Neural cell (in vitro differentiated cells): Measurements from ENCODE around the gene ZSCAN9. TPM values are rescaled to one million over a fixed set of nuclear protein-coding genes. Genes with fewer than 3 reads are reported as not detected.

ENCODE experiments used
- H2AFZ ChIP-seq: fragments of 200-600, 300-800 bp; sonication (generic), shearing (Covaris generic); 2 replicates; pipeline ENCODE4 v1.6.0; 2014; ENCODE audit warnings: low read depth, mild to moderate bottlenecking, antibody characterized with exemption, low read length, moderate library complexity
- H3F3A ChIP-seq: fragments of 200-600 bp; shearing (Covaris generic); 2 replicates; pipeline ENCODE4 v1.6.1; 2016; ENCODE audit warnings: mild to moderate bottlenecking, moderate library complexity, mixed read lengths, antibody characterized with exemption, low read length; ENCODE audit not compliant: insufficient read depth, poor library complexity, severe bottlenecking
- H3K27ac ChIP-seq: fragments of 200-600, 300-800 bp; sonication (generic), shearing (Covaris generic); 2 replicates; pipeline ENCODE4 v1.5.1; 2014; ENCODE audit warnings: mild to moderate bottlenecking, low read length, moderate library complexity
- H3K27me3 ChIP-seq: fragments of 300-800, 200-600 bp; sonication (generic), shearing (Covaris generic); 2 replicates; pipeline ENCODE4 v1.6.0; 2014; ENCODE audit warnings: mild to moderate bottlenecking, low read depth, low read length, moderate library complexity; ENCODE audit not compliant: insufficient read depth
- H3K36me3 ChIP-seq: fragments of 300-800, 200-600 bp; sonication (generic), shearing (Covaris generic); 2 replicates; pipeline ENCODE4 v1.5.1; 2014; ENCODE audit warnings: mild to moderate bottlenecking, antibody characterized with exemption, low read length, moderate library complexity; ENCODE audit not compliant: insufficient read depth
- H3K4me2 ChIP-seq: fragments of 300-800, 200-600 bp; sonication (generic), shearing (Covaris generic); 2 replicates; pipeline ENCODE4 v1.6.0; 2014; ENCODE audit warnings: mild to moderate bottlenecking, low read length
- H3K4me3 ChIP-seq: fragments of 300-800, 200-600 bp; sonication (generic), shearing (Covaris generic); 2 replicates; pipeline ENCODE4 v1.5.1; 2014; ENCODE audit warnings: mild to moderate bottlenecking, low read length, moderate library complexity
- H3K79me2 ChIP-seq: fragments of 200-600 bp; shearing (Covaris generic); replicated peaks from 2 replicates; pipeline ENCODE4 v1.6.0; 2014; ENCODE audit warnings: mild to moderate bottlenecking, low read length, moderate library complexity; ENCODE audit not compliant: insufficient read depth
- H3K9ac ChIP-seq: fragments of 300-800, 200-600 bp; sonication (generic), shearing (Covaris generic); 2 replicates; pipeline ENCODE4 v1.6.1; 2016; ENCODE audit warnings: mild to moderate bottlenecking, low read length, mixed read lengths
- H3K9me2 ChIP-seq: fragments of 200-600 bp; shearing (Covaris generic); 2 replicates; pipeline ENCODE4 v1.6.1; 2016; ENCODE audit warnings: mild to moderate bottlenecking, low read length, mixed read lengths; ENCODE audit not compliant: insufficient read depth
- H3K9me3 ChIP-seq: fragments of 200-600, 300-800 bp; sonication (generic), shearing (Covaris generic); 2 replicates; pipeline ENCODE4 v1.6.1; 2016; ENCODE audit warnings: mild to moderate bottlenecking, mixed run types, low read length, moderate library complexity, mixed read lengths
- H4K20me1 ChIP-seq: fragments of 200-600 bp; shearing (Covaris generic); 2 replicates; pipeline ENCODE4 v1.6.1; 2016; ENCODE audit warnings: mild to moderate bottlenecking, mixed run types; ENCODE audit not compliant: insufficient read depth
- EP300 ChIP-seq: fragments of 450-650 bp; conservative IDR thresholded peaks from 2 replicates; pipeline ENCODE4 v1.6.1; 2014; ENCODE audit warnings: antibody characterized with exemption, mild to moderate bottlenecking, moderate library complexity; ENCODE audit not compliant: poor library complexity, severe bottlenecking
- EZH2 ChIP-seq: fragments of 200-600, 300-800 bp; shearing (Covaris generic), sonication (generic); IDR thresholded peaks from 2 replicates; pipeline ENCODE4 v1.6.1; 2014; ENCODE audit warnings: antibody characterized with exemption, low read length, borderline replicate concordance, mild to moderate bottlenecking; ENCODE audit not compliant: insufficient read depth, poor library complexity, severe bottlenecking
- MXI1 ChIP-seq: fragments of 450-650 bp; conservative IDR thresholded peaks from 2 replicates; pipeline ENCODE4 v1.6.1; 2014; ENCODE audit warnings: antibody characterized with exemption, mild to moderate bottlenecking; ENCODE audit not compliant: poor library complexity, severe bottlenecking
- POLR2AphosphoS5 ChIP-seq: IDR thresholded peaks from 2 replicates; pipeline ENCODE4 v1.6.1; 2012
- RAD21 ChIP-seq: fragments of 450-650 bp; conservative IDR thresholded peaks from 2 replicates; pipeline ENCODE4 v1.6.1; 2014; ENCODE audit warnings: antibody characterized with exemption, mild to moderate bottlenecking, moderate library complexity
- SMC3 ChIP-seq: fragments of 450-650 bp; conservative IDR thresholded peaks from 2 replicates; pipeline ENCODE4 v1.6.1; 2014; ENCODE audit warnings: antibody characterized with exemption, mild to moderate bottlenecking, moderate library complexity; ENCODE audit not compliant: poor library complexity
- TAF1 ChIP-seq: IDR thresholded peaks from 2 replicates; pipeline ENCODE4 v1.6.1; 2012; ENCODE audit warnings: low read depth
- polyA plus RNA-seq: library from polyadenylated mRNA; depleted of rRNA; stranded (reverse); fragments of >200 nt; gene quantifications from 2 replicates; pipeline ENCODE4 v1.2.3, GENCODE V29; 2014
- TF ChIP-seq, protein P1 (sequence below): IDR thresholded peaks from 2 replicates; pipeline ENCODE4 v1.6.1; 2012; ENCODE audit warnings: borderline replicate concordance
- TF ChIP-seq, protein P2 (sequence below): fragments of 450-650 bp; IDR thresholded peaks from 2 replicates; pipeline ENCODE4 v1.5.1; 2014; ENCODE audit warnings: antibody characterized with exemption, mild to moderate bottlenecking, moderate library complexity; ENCODE audit not compliant: poor library complexity, severe bottlenecking

ZSCAN9 gene
- polyA plus RNA-seq, 1 donor from 2014 or later, result 102 TPM

- Histone ChIP-seq H3K4me2 (no peak within 1 kb of the TSS), H3K9ac (no peak within 1 kb of the TSS), H4K20me1 (no peaks in the 10 kb centered on the region), H2AFZ (no peak within 1 kb of the TSS), H3F3A (no peaks in the 10 kb centered on the region), H3K27ac (no peak within 1 kb of the TSS), H3K27me3 (no peaks in the 10 kb centered on the region), H3K4me3 (no peak within 1 kb of the TSS), H3K79me2 (no peaks in the 10 kb centered on the region), H3K36me3 (no peaks in the 10 kb centered on the region), H3K9me2 (no peaks in the 10 kb centered on the region), H3K9me3 (no peaks in the 10 kb centered on the region)
- TF ChIP-seq MXI1, result no peak
- TF ChIP-seq TAF1, result no peak
- TF ChIP-seq, protein P1, sequence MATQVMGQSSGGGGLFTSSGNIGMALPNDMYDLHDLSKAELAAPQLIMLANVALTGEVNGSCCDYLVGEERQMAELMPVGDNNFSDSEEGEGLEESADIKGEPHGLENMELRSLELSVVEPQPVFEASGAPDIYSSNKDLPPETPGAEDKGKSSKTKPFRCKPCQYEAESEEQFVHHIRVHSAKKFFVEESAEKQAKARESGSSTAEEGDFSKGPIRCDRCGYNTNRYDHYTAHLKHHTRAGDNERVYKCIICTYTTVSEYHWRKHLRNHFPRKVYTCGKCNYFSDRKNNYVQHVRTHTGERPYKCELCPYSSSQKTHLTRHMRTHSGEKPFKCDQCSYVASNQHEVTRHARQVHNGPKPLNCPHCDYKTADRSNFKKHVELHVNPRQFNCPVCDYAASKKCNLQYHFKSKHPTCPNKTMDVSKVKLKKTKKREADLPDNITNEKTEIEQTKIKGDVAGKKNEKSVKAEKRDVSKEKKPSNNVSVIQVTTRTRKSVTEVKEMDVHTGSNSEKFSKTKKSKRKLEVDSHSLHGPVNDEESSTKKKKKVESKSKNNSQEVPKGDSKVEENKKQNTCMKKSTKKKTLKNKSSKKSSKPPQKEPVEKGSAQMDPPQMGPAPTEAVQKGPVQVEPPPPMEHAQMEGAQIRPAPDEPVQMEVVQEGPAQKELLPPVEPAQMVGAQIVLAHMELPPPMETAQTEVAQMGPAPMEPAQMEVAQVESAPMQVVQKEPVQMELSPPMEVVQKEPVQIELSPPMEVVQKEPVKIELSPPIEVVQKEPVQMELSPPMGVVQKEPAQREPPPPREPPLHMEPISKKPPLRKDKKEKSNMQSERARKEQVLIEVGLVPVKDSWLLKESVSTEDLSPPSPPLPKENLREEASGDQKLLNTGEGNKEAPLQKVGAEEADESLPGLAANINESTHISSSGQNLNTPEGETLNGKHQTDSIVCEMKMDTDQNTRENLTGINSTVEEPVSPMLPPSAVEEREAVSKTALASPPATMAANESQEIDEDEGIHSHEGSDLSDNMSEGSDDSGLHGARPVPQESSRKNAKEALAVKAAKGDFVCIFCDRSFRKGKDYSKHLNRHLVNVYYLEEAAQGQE, result no peak
- no peak for TF ChIP-seq POLR2AphosphoS5
- no peak for TF ChIP-seq SMC3
- no peak for TF ChIP-seq EZH2
- no peak for TF ChIP-seq RAD21
- TF ChIP-seq, protein P2, sequence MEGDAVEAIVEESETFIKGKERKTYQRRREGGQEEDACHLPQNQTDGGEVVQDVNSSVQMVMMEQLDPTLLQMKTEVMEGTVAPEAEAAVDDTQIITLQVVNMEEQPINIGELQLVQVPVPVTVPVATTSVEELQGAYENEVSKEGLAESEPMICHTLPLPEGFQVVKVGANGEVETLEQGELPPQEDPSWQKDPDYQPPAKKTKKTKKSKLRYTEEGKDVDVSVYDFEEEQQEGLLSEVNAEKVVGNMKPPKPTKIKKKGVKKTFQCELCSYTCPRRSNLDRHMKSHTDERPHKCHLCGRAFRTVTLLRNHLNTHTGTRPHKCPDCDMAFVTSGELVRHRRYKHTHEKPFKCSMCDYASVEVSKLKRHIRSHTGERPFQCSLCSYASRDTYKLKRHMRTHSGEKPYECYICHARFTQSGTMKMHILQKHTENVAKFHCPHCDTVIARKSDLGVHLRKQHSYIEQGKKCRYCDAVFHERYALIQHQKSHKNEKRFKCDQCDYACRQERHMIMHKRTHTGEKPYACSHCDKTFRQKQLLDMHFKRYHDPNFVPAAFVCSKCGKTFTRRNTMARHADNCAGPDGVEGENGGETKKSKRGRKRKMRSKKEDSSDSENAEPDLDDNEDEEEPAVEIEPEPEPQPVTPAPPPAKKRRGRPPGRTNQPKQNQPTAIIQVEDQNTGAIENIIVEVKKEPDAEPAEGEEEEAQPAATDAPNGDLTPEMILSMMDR, result no peak
- no peak for TF ChIP-seq EP300
These were observed 34.1 kb downstream of the ZSCAN9 start, which contains the start of gene NKAPL for GRCh38 chr6:28258877-28259777. Gene NKAPL, plus strand, starts transcription at chr6:28259297. Its CDS starts 75 bp downstream, at chr6:28259372.

- H3K4me2 ChIP-seq, result no peak overlapping the region
- H2AFZ ChIP-seq, result no peak overlapping the region
- peaks cover 13% of the 10 kb centered on the region for H3K79me2 ChIP-seq
- H3K4me3 ChIP-seq, result no peak overlapping the region
- H3K36me3 ChIP-seq, result no peaks in the 10 kb centered on the region
- H3K9ac ChIP-seq, result no peak overlapping the region
- no peaks in the 10 kb centered on the region for H3K9me3 ChIP-seq
- TF ChIP-seq RAD21 (no peak), TAF1 (no peak), POLR2AphosphoS5 (no peak), MXI1 (no peak), SMC3 (no peak), EZH2 (no peak), EP300 (no peak)
- TF ChIP-seq, protein P2, result no peak
- TF ChIP-seq, protein P1, result no peak
- H3K9me2 ChIP-seq, result no peaks in the 10 kb centered on the region
- no peaks in the 10 kb centered on the region for H3K27me3 ChIP-seq
- no peak overlapping the region for H3K27ac ChIP-seq
- no peaks in the 10 kb centered on the region for H3F3A ChIP-seq
- H4K20me1 ChIP-seq, result no peaks in the 10 kb centered on the region
These were observed 38.8 kb downstream of the ZSCAN9 start for GRCh38 chr6:28263922-28264321.
